ENCODE measurements around the gene PACSIN3. TPM values are rescaled to one million over a fixed set of nuclear protein-coding genes. Genes with fewer than 3 reads are reported as not detected.

Gene PACSIN3
- total and polyA plus RNA-seq, 2 of the 13 experiments (the other 11 are each of a cell fraction or from before 2014, with no cell fraction given): 47.9 to 93.3 TPM

DNA sequence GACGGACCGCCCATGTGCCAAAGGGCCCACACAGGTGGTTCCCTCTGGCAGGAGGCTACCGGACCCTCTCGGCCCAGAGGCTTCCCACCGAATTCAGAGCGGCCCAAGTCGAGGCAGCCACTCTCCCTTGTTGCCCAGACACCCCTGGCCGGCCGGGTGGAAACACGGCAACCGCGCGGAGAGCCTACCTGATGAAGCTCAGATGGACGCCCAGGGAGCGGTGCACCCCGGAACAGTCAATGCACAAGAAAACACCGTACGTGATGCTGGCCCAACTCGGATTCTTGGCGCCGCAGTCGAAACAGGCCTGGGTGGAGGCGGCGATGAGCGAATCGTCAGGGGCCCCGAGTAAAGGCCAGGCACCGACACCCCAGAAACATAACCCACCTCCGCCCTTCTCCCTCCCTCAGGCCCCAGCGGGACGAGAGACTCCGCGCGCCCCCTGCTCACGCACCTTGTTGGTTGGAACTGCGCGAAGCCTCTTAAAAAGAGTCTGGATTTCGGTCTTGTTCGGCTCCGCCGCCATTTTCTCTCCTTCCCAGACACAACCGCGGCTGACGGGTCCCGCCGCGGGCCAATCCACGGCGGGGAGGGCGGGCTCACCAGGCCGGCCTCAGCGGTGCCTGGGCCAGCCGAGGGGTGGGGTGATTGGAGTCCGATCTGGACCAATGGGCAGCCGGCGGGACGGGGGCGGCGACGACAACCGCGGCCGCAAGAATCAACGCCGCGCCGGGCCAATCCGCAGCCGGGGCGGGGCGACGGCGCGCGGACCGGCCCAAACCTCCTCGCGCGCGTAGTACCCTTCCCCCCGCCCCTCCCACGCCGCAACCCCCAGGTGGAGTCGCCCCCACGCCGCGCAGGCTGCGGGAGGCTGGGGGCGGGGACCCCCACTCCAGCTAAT is 9.7 kb downstream of the PACSIN3 start, which contains the start of gene ARFGAP2 (continued):
- TF ChIP-seq YEATS2 (CRISPR knock-in tag; IDR thresholded peaks at IDR 0.05; ENCODE audit: borderline replicate concordance) (peak; percentile 33; the same call in 1 of the 2 replicates), ZNF10 (CRISPR knock-in tag; IDR thresholded peaks at IDR 0.05; ENCODE audit: borderline replicate concordance, low read depth) (no peak), CREB1 (IDR thresholded peaks at IDR 0.05) (peak; percentile 67), CREB1 (CRISPR knock-in tag; IDR thresholded peaks at IDR 0.05) (peak; percentile 4; the same call in 1 of the 2 replicates), HMG20A (CRISPR knock-in tag; IDR thresholded peaks at IDR 0.05; ENCODE audit: borderline replicate concordance) (no peak), STAG1 (CRISPR knock-in tag; IDR thresholded peaks at IDR 0.05) (no peak), MAFF (IDR thresholded peaks at IDR 0.05; ENCODE audit: low read depth, low read length) (no peak), ZNF816 (CRISPR knock-in tag; IDR thresholded peaks at IDR 0.05; ENCODE audit: borderline replicate concordance) (no peak), GTF2F1 (IDR thresholded peaks at IDR 0.05; ENCODE audit: low read length) (no peak), ZKSCAN8 (CRISPR knock-in tag; IDR thresholded peaks at IDR 0.05; ENCODE audit: borderline replicate concordance) (no peak), ZNF331 (CRISPR knock-in tag; IDR thresholded peaks at IDR 0.05) (no peak; the same call in 1 of the 2 replicates), ZNF616 (CRISPR knock-in tag; IDR thresholded peaks at IDR 0.05; ENCODE audit: low read depth) (no peak), AKAP8 (CRISPR knock-in tag; IDR thresholded peaks at IDR 0.05) (peak; percentile 99), SP2 (CRISPR knock-in tag; IDR thresholded peaks at IDR 0.05) (peak; percentile 88), ZMYM4 (CRISPR knock-in tag; IDR thresholded peaks at IDR 0.05) (peak; percentile 71), MYC (CRISPR knock-in tag; IDR thresholded peaks at IDR 0.05; ENCODE audit: borderline replicate concordance) (peak; percentile 31; the same call in 1 of the 2 replicates), CEBPB (IDR thresholded peaks at IDR 0.05; ENCODE audit: borderline replicate concordance, low read depth, low read length) (no peak)
- TF ChIP-seq, protein P1, sequence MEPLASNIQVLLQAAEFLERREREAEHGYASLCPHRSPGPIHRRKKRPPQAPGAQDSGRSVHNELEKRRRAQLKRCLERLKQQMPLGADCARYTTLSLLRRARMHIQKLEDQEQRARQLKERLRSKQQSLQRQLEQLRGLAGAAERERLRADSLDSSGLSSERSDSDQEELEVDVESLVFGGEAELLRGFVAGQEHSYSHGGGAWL (CRISPR knock-in tag; IDR thresholded peaks at IDR 0.05): peak; percentile 58; the same call in 1 of the 2 replicates
- TF ChIP-seq, protein P2, sequence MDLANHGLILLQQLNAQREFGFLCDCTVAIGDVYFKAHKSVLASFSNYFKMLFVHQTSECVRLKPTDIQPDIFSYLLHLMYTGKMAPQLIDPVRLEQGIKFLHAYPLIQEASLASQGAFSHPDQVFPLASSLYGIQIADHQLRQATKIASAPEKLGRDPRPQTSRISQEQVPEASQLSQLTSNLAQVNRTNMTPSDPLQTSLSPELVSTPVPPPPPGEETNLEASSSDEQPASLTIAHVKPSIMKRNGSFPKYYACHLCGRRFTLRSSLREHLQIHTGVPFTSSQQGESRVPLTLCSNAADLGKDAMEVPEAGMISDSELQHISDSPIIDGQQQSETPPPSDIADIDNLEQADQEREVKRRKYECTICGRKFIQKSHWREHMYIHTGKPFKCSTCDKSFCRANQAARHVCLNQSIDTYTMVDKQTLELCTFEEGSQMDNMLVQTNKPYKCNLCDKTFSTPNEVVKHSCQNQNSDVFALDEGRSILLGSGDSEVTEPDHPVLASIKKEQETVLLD (CRISPR knock-in tag; IDR thresholded peaks at IDR 0.05; ENCODE audit: low read depth): no peak
- TF ChIP-seq, protein P3, sequence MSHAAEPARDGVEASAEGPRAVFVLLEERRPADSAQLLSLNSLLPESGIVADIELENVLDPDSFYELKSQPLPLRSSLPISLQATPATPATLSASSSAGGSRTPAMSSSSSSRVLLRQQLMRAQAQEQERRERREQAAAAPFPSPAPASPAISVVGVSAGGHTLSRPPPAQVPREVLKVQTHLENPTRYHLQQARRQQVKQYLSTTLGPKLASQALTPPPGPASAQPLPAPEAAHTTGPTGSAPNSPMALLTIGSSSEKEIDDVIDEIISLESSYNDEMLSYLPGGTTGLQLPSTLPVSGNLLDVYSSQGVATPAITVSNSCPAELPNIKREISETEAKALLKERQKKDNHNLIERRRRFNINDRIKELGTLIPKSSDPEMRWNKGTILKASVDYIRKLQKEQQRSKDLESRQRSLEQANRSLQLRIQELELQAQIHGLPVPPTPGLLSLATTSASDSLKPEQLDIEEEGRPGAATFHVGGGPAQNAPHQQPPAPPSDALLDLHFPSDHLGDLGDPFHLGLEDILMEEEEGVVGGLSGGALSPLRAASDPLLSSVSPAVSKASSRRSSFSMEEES (CRISPR knock-in tag; IDR thresholded peaks at IDR 0.05): no peak
- TF ChIP-seq, protein P4, sequence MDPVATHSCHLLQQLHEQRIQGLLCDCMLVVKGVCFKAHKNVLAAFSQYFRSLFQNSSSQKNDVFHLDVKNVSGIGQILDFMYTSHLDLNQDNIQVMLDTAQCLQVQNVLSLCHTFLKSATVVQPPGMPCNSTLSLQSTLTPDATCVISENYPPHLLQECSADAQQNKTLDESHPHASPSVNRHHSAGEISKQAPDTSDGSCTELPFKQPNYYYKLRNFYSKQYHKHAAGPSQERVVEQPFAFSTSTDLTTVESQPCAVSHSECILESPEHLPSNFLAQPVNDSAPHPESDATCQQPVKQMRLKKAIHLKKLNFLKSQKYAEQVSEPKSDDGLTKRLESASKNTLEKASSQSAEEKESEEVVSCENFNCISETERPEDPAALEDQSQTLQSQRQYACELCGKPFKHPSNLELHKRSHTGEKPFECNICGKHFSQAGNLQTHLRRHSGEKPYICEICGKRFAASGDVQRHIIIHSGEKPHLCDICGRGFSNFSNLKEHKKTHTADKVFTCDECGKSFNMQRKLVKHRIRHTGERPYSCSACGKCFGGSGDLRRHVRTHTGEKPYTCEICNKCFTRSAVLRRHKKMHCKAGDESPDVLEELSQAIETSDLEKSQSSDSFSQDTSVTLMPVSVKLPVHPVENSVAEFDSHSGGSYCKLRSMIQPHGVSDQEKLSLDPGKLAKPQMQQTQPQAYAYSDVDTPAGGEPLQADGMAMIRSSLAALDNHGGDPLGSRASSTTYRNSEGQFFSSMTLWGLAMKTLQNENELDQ (CRISPR knock-in tag; IDR thresholded peaks at IDR 0.05; ENCODE audit: borderline replicate concordance): no peak
- TF ChIP-seq, protein P5, sequence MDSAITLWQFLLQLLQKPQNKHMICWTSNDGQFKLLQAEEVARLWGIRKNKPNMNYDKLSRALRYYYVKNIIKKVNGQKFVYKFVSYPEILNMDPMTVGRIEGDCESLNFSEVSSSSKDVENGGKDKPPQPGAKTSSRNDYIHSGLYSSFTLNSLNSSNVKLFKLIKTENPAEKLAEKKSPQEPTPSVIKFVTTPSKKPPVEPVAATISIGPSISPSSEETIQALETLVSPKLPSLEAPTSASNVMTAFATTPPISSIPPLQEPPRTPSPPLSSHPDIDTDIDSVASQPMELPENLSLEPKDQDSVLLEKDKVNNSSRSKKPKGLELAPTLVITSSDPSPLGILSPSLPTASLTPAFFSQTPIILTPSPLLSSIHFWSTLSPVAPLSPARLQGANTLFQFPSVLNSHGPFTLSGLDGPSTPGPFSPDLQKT (CRISPR knock-in tag; IDR thresholded peaks at IDR 0.05; ENCODE audit: borderline replicate concordance): no peak
